Measurements from ENCODE around the gene MARCHF9. TPM values are rescaled to one million over a fixed set of nuclear protein-coding genes. Genes with fewer than 3 reads are reported as not detected.
"Not testable (repeated sequence)": the region's sequence is repeated elsewhere in the genome, so short reads cannot be mapped to it uniquely, and the experiment has no call there.

MARCHF9 gene
- total and polyA plus RNA-seq, 11 donors: 11.3 to 18.9 (median 13.6) TPM

GRCh38 chr12:57719777-57720605 is 34.9 kb upstream of the MARCHF9 start:
- peaks cover 0 to 6% (median 0%) of the 10 kb centered on the region in 9 donors for H3K27me3 ChIP-seq
- ATAC-seq (no peak), DNase-seq (no peak)
- no peaks in the 10 kb centered on the region for H3K4me1 ChIP-seq
- no peak overlapping the region for H3K4me3 ChIP-seq
- WGBS, 4 donors: 91 to 94% (median 93%) methylated on average over 16 to 20 of the region's 20 CpGs
- no peak for TF ChIP-seq CTCF (IDR thresholded peaks at IDR 0.05)
- no peak for TF ChIP-seq POLR2A (IDR thresholded peaks at IDR 0.05)
- intact Hi-C loops (cut with DNase I): no loop called here
- peaks cover 0 to 72% (median 70%) of the 10 kb centered on the region in 9 donors for H3K36me3 ChIP-seq
- H3K9me3 ChIP-seq: no peaks in the 10 kb centered on the region
- H3K27ac ChIP-seq: no peak overlapping the region

GRCh38 chr12:57720606-57721595 is 34.0 kb upstream of the MARCHF9 start:
- 83 to 85% (median 84%) methylated on average over 11 of the region's 11 CpGs for WGBS, 4 donors
- peaks cover 0 to 15% (median 0%) of the 10 kb centered on the region in 9 donors for H3K27me3 ChIP-seq
- no peaks in the 10 kb centered on the region for H3K9me3 ChIP-seq
- H3K27ac ChIP-seq: no peak overlapping the region
- ATAC-seq (no peak), DNase-seq (peak in 1 of 5 donors; percentile 3)
- TF ChIP-seq CTCF (IDR thresholded peaks at IDR 0.05) (no peak), POLR2A (IDR thresholded peaks at IDR 0.05) (no peak)
- H3K36me3 ChIP-seq: peaks cover 0 to 63% (median 61%) of the 10 kb centered on the region in 9 donors
- H3K4me3 ChIP-seq: no peak overlapping the region
- intact Hi-C loops (cut with DNase I): no loop called here
- peaks cover 0 to 7% (median under 1%) of the 10 kb centered on the region in 12 donors for H3K4me1 ChIP-seq

- peak in 1 of 5 donors; percentile 6 for DNase-seq
- 91 to 94% (median 92%) methylated on average over 16 of the region's 16 CpGs for WGBS, 4 donors
- H3K9me3 ChIP-seq; H3K27ac ChIP-seq; ATAC-seq; H3K4me3 ChIP-seq; intact Hi-C loops (cut with DNase I): not testable (repeated sequence)
- H3K27me3 ChIP-seq: peaks cover 0 to 20% (median 0%) of the 10 kb centered on the region in 9 donors
- peaks cover 0 to 61% (median 49%) of the 10 kb centered on the region in 9 donors for H3K36me3 ChIP-seq
- peaks cover 0 to 18% (median 5%) of the 10 kb centered on the region in 12 donors for H3K4me1 ChIP-seq
Measured at GRCh38 chr12:57721846-57722608, 32.9 kb upstream of the MARCHF9 start.
